Thymus (tissue), 11 donors: ENCODE data around the gene MAD1L1. TPM values are rescaled to one million over a fixed set of nuclear protein-coding genes. Genes with fewer than 3 reads are reported as not detected.
"Not testable (repeated sequence)": the region's sequence is repeated elsewhere in the genome, so short reads cannot be mapped to it uniquely, and the experiment has no call there.

ENCODE experiments used
- DNase-seq, 9 donors: peaks; one replicate each; pipeline ENCODE4 v3.0.0-alpha.2; 2013; ENCODE audit warnings: low spot score in 9 of 9, low read depth in 6 of 9, missing footprints in 1 of 9
- H3K27ac ChIP-seq, 2 donors: one replicate each; pipeline ENCODE4 v1.5.1; 2013; ENCODE audit warnings: control low read depth in 1 of 2, low read depth in 1 of 2, low read length in 1 of 2, mild to moderate bottlenecking in 1 of 2, moderate library complexity in 1 of 2
- H3K27me3 ChIP-seq, 2 donors: one replicate each; pipeline ENCODE4 v1.5.1; 2013; ENCODE audit warnings: low read length in 1 of 2; ENCODE audit not compliant: control insufficient read depth in 2 of 2, insufficient read depth in 1 of 2
- H3K36me3 ChIP-seq, 2 donors: one replicate each; pipeline ENCODE4 v1.5.1; 2013; ENCODE audit warnings: low read length in 1 of 2, mild to moderate bottlenecking in 1 of 2, moderate library complexity in 1 of 2; ENCODE audit not compliant: control insufficient read depth in 2 of 2, insufficient read depth in 2 of 2
- H3K4me1 ChIP-seq, 2 donors: one replicate each; pipeline ENCODE4 v1.5.1; 2013; ENCODE audit warnings: low read length in 2 of 2; ENCODE audit not compliant: control insufficient read depth in 2 of 2, insufficient read depth in 2 of 2
- H3K4me3 ChIP-seq, 2 donors: one replicate each; pipeline ENCODE4 v1.5.1; 2013; ENCODE audit warnings: low read length in 2 of 2, control low read depth in 1 of 2, mild to moderate bottlenecking in 1 of 2
- H3K9me3 ChIP-seq, 2 donors: one replicate each; pipeline ENCODE4 v1.5.1; 2013; ENCODE audit warnings: low read length in 1 of 2, mild to moderate bottlenecking in 1 of 2; ENCODE audit not compliant: control insufficient read depth in 2 of 2, insufficient read depth in 1 of 2
- WGBS: extraction: QIAGEN DNeasy Blood & Tissue Kit; methylation state at CpG from one replicate; pipeline ENCODE4 v1.1.7; 2013; 5-methylcytosine and 5-hydroxymethylcytosine counted together
- polyA plus RNA-seq: library from polyadenylated mRNA; stranded (reverse); fragments of 200-250 nt; gene quantifications from one replicate; pipeline ENCODE4 v1.2.3, GENCODE V29; 2013
- total RNA-seq: library from RNA; stranded (reverse); fragments of 120-200 nt; gene quantifications from one replicate; pipeline ENCODE4 v1.2.4, GENCODE V29; 2013
- donor health status: healthy.

MAD1L1 gene
- total and polyA plus RNA-seq, 2 donors: 93.3 to 103 TPM

- not testable (repeated sequence) for H3K4me1 ChIP-seq, H3K4me3 ChIP-seq, H3K27me3 ChIP-seq, DNase-seq, H3K27ac ChIP-seq
- H3K9me3 ChIP-seq: peaks cover 3 to 13% of the 10 kb centered on the region in 2 donors
- over 99% methylated on average over 6 of the region's 6 CpGs for WGBS
- peaks cover 10 to 23% of the 10 kb centered on the region in 2 donors for H3K36me3 ChIP-seq
Observed at GRCh38 chr7:1876641-1877040, 356.1 kb downstream of the MAD1L1 start.

GRCh38 chr7:1875392-1876199 is 357.1 kb downstream of the MAD1L1 start:
- H3K4me3 ChIP-seq, H3K27ac ChIP-seq, H3K4me1 ChIP-seq, H3K27me3 ChIP-seq: not testable (repeated sequence)
- 56% methylated on average over 29 of the region's 29 CpGs for WGBS
- peaks cover 4 to 23% of the 10 kb centered on the region in 2 donors for H3K9me3 ChIP-seq
- DNase-seq: peak in 3 of 9 donors; percentile 6 to 47 (median 25)
- H3K36me3 ChIP-seq: peaks cover 5 to 20% of the 10 kb centered on the region in 2 donors

GRCh38 chr7:1874590-1875391 is 358.0 kb downstream of the MAD1L1 start:
- WGBS: 86% methylated on average over 20 of the region's 21 CpGs
- H3K4me3 ChIP-seq, H3K27ac ChIP-seq, H3K4me1 ChIP-seq, H3K27me3 ChIP-seq, DNase-seq: not testable (repeated sequence)
- peaks cover 5 to 15% of the 10 kb centered on the region in 2 donors for H3K36me3 ChIP-seq
- peaks cover 4 to 28% of the 10 kb centered on the region in 2 donors for H3K9me3 ChIP-seq

- 98% methylated on average over 38 of the region's 38 CpGs for WGBS
- DNase-seq: no peak
- Histone ChIP-seq H3K36me3 (peaks cover 5 to 19% of the 10 kb centered on the region in 2 donors), H3K4me3 (no peak overlapping the region), H3K9me3 (peaks cover 4 to 28% of the 10 kb centered on the region in 2 donors), H3K27ac (no peak overlapping the region), H3K27me3 (no peaks in the 10 kb centered on the region), H3K4me1 (peaks cover 0 to 8% of the 10 kb centered on the region in 2 donors)
Observed at GRCh38 chr7:1873857-1874589, 358.7 kb downstream of the MAD1L1 start.

- no peak overlapping the region for H3K4me3 ChIP-seq
- no peak for DNase-seq
- peaks cover 4 to 28% of the 10 kb centered on the region in 2 donors for H3K9me3 ChIP-seq
- H3K27me3 ChIP-seq: no peaks in the 10 kb centered on the region
- no peak overlapping the region for H3K27ac ChIP-seq
- 97% methylated on average over 13 of the region's 13 CpGs for WGBS
- H3K4me1 ChIP-seq: peaks cover 0 to 8% of the 10 kb centered on the region in 2 donors
- H3K36me3 ChIP-seq: peaks cover 5 to 19% of the 10 kb centered on the region in 2 donors
Observed at GRCh38 chr7:1873421-1873820, 359.3 kb downstream of the MAD1L1 start.

- DNase-seq: no peak
- Histone ChIP-seq H3K4me1 (peaks cover 0 to 8% of the 10 kb centered on the region in 2 donors), H3K27ac (no peak overlapping the region), H3K4me3 (no peak overlapping the region), H3K9me3 (peaks cover 4 to 28% of the 10 kb centered on the region in 2 donors), H3K27me3 (no peaks in the 10 kb centered on the region), H3K36me3 (peaks cover 5 to 19% of the 10 kb centered on the region in 2 donors)
- WGBS: 96% methylated on average over 12 of the region's 12 CpGs
Observed at GRCh38 chr7:1873070-1873405, 359.7 kb downstream of the MAD1L1 start.

- peaks cover 5 to 20% of the 10 kb centered on the region in 2 donors for H3K36me3 ChIP-seq
- no peak for DNase-seq
- peaks cover 4 to 28% of the 10 kb centered on the region in 2 donors for H3K9me3 ChIP-seq
- no peak overlapping the region for H3K4me3 ChIP-seq
- WGBS: 98% methylated on average over 39 of the region's 39 CpGs
- no peak overlapping the region for H3K27ac ChIP-seq
- peaks cover 0 to 8% of the 10 kb centered on the region in 2 donors for H3K4me1 ChIP-seq
- H3K27me3 ChIP-seq: no peaks in the 10 kb centered on the region
Observed at GRCh38 chr7:1872191-1873069, 360.3 kb downstream of the MAD1L1 start.

GRCh38 chr7:1869452-1870130 is 363.2 kb downstream of the MAD1L1 start:
- Histone ChIP-seq H3K27ac (no peak overlapping the region), H3K9me3 (peaks cover 4 to 28% of the 10 kb centered on the region in 2 donors), H3K36me3 (peaks cover 5 to 31% of the 10 kb centered on the region in 2 donors), H3K4me3 (no peak overlapping the region), H3K4me1 (no peaks in the 10 kb centered on the region), H3K27me3 (no peaks in the 10 kb centered on the region)
- WGBS: 98% methylated on average over 28 of the region's 28 CpGs
- no peak for DNase-seq
